Muscle layer of duodenum (tissue), 2 donors: ENCODE measurements around the gene APCDD1.

Source experiments
- H3K27ac ChIP-seq: one replicate; pipeline ENCODE4 v1.7.0; 2013; ENCODE audit warnings: mild to moderate bottlenecking, low read length
- H3K27me3 ChIP-seq: one replicate; pipeline ENCODE4 v1.7.0; 2013; ENCODE audit warnings: low read depth, mild to moderate bottlenecking, control low read depth, low read length
- H3K36me3 ChIP-seq, 2 donors: one replicate each; pipeline ENCODE4 v1.7.0; 2013; ENCODE audit warnings: low read length in 2 of 2, control low read depth in 1 of 2, mild to moderate bottlenecking in 1 of 2; ENCODE audit not compliant: insufficient read depth in 2 of 2, control insufficient read depth in 1 of 2
- H3K4me1 ChIP-seq, 2 donors: one replicate each; pipeline ENCODE4 v1.7.0; 2013; ENCODE audit warnings: low read length in 2 of 2, mild to moderate bottlenecking in 2 of 2, control low read depth in 1 of 2, moderate library complexity in 1 of 2; ENCODE audit not compliant: insufficient read depth in 2 of 2, control insufficient read depth in 1 of 2
- H3K4me3 ChIP-seq, 2 donors: one replicate each; pipeline ENCODE4 v1.7.0; 2013; ENCODE audit warnings: low read length in 2 of 2, low read depth in 1 of 2, mild to moderate bottlenecking in 1 of 2
- H3K9me3 ChIP-seq, 2 donors: one replicate each; pipeline ENCODE4 v1.7.0; 2013; ENCODE audit warnings: low read length in 2 of 2, control low read depth in 1 of 2, mild to moderate bottlenecking in 1 of 2; ENCODE audit not compliant: control insufficient read depth in 1 of 2
- donor health status: healthy.

The APCDD1 gene

DNA sequence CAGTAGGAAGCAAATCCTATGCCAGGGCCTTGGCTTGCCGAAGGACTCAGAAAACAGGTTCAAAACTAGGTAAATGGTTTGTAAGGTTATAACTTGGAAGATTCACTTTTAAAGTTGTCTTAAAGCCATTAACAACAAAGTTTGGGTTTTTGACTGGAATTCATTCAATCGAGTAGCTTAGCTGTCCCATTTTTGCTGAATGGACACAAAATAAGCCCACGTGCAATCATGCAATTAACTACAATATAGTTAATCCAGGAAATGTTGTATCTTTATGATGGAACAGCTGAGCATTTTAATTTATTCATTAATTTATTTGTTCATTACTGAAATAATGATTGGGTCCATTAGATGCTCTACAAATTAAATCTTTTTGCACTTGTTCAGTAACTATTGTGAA, 18.3 kb upstream of the APCDD1 start:
- no peak overlapping the region for H3K27ac ChIP-seq
- H3K4me3 ChIP-seq: no peak overlapping the region
- H3K9me3 ChIP-seq: no peaks in the 10 kb centered on the region
- no peaks in the 10 kb centered on the region for H3K4me1 ChIP-seq
- H3K36me3 ChIP-seq: no peaks in the 10 kb centered on the region
- no peaks in the 10 kb centered on the region for H3K27me3 ChIP-seq

DNA sequence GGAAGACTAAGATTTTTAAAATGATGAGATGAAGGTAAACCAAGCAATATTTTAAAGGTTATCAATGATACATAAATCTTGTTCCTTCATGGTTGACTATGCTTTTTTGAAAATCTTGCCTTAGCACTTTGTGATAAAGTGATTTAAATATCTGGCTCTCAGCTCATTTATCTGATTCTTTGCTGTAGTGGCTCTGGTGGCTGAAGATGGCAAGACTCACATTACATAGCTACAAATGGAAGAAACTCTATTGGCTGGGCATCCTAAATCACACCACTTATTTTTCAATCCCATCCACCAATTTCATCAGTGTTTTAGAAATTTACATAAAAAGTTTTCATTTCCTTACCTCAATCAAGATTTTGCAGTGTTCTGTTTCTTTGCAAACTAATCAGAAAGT, 16.6 kb upstream of the APCDD1 start:
- no peaks in the 10 kb centered on the region for H3K4me1 ChIP-seq
- no peaks in the 10 kb centered on the region for H3K36me3 ChIP-seq
- no peaks in the 10 kb centered on the region for H3K27me3 ChIP-seq
- H3K27ac ChIP-seq: no peak overlapping the region
- H3K4me3 ChIP-seq: no peak overlapping the region
- H3K9me3 ChIP-seq: no peaks in the 10 kb centered on the region

DNA sequence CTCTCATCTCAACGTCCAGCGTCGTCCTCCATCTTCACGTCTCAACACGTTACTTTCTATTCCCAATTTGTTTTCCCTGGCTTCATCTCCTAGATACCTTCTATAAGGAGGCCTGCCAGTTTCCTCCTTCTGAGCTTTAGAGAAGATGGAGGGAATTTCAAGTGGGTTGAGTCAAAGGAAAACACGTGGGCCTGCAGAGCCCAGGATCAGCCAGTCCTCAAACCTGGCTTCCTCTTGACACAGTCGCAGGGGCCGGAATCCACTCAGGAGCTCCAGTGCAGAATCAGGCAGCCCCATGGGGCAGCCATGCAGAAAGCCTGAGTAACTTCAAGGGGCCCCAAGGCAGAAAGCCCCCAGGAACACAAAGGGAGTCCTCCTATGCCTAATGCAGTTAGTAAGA, 14.5 kb upstream of the APCDD1 start:
- no peaks in the 10 kb centered on the region for H3K36me3 ChIP-seq
- no peak overlapping the region for H3K4me3 ChIP-seq
- no peaks in the 10 kb centered on the region for H3K9me3 ChIP-seq
- H3K4me1 ChIP-seq: no peaks in the 10 kb centered on the region
- H3K27ac ChIP-seq: no peak overlapping the region
- no peaks in the 10 kb centered on the region for H3K27me3 ChIP-seq

DNA sequence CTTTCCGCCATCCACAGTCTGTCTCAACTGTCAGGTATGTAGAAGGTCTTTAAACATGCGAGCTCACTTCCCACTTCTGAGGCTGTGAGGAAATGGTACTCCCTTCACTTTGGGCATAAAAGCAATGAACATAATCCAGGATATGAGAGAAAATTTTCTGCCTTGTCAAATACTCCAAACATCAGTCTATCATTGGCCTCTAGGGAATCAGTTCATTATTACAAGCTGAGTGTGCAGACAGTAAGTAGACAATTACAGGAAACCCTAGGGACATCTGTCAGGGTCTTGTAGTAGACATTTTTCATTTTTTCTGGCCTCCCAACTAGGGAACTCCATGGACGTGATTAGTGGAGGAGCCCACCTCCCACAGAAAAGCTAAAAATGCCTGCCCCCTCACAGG, 13.6 kb upstream of the APCDD1 start:
- H3K27me3 ChIP-seq: no peaks in the 10 kb centered on the region

DNA sequence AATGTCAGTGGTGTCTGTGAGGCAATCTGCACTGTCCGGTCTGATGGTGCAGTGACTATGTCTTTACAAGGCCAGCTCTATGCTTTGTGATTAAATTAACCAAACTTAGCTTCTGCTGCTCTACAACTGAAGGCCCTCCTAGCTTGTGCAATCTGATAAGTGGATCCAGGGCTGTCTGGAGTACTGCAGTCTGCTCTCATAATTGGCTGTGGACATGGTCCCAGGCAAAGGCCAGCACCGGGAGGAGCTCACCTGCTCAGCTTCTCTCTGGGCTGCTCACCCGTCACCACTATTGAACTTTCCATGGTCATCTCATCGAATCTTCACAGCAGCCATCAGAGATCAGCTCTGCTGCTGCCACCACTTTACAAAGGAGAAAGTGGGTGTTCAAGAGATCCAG, 13.0 kb upstream of the APCDD1 start:
- no peaks in the 10 kb centered on the region for H3K9me3 ChIP-seq
- no peak overlapping the region for H3K4me3 ChIP-seq
- H3K27me3 ChIP-seq: no peaks in the 10 kb centered on the region
- no peak overlapping the region for H3K27ac ChIP-seq
- no peaks in the 10 kb centered on the region for H3K4me1 ChIP-seq
- H3K36me3 ChIP-seq: no peaks in the 10 kb centered on the region

More for the DNA sequence above, 13.6 kb upstream of the APCDD1 start:
- H3K9me3 ChIP-seq: no peaks in the 10 kb centered on the region
- no peak overlapping the region for H3K4me3 ChIP-seq
- H3K27ac ChIP-seq: no peak overlapping the region
- no peaks in the 10 kb centered on the region for H3K36me3 ChIP-seq
- H3K4me1 ChIP-seq: no peaks in the 10 kb centered on the region

DNA sequence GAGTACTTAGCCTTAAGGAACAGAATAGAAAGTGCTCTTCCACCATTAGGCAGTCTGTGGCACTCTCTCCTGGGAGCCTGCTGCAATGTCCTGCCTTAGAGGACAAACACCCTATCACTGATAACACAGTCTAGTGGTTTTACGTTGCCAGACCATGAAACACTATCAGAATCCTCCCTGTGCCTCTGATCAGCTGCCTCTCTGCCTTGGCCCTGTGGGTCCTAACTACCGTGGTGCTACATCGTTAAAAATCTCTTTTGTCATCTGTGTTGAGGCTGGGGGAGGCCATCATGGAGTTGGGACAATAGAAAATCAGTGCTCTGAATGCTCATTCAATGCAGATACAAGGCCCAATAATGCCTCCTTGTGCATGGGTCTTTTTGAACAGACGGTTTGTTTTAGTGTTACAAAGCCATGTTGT, 11.9 kb upstream of the APCDD1 start:
- Histone ChIP-seq H3K27ac (no peak overlapping the region), H3K27me3 (no peaks in the 10 kb centered on the region), H3K9me3 (no peaks in the 10 kb centered on the region), H3K4me3 (no peak overlapping the region), H3K36me3 (no peaks in the 10 kb centered on the region), H3K4me1 (no peaks in the 10 kb centered on the region)

DNA sequence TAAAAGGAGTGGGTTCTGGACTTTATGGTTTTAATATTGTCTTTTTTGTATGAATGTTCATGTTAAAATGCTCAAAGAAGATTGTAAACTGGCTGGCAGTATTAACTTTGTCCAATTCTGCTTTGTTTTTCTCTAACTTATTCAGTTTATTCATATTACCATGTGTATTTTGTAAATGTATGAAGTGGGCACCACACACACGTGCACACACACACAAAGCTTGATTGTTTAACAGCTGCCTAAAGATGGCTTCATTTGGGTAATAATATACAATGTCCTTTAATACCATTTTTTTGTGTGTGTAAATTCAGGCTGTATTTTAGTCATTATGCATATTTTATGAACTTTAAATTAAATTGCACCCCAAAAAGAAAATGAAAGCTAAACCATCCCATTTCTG, 11.4 kb upstream of the APCDD1 start:
- H3K4me3 ChIP-seq: no peak overlapping the region
- no peaks in the 10 kb centered on the region for H3K9me3 ChIP-seq
- H3K27me3 ChIP-seq: no peaks in the 10 kb centered on the region
- no peaks in the 10 kb centered on the region for H3K36me3 ChIP-seq
- H3K4me1 ChIP-seq: no peaks in the 10 kb centered on the region
- no peak overlapping the region for H3K27ac ChIP-seq

DNA sequence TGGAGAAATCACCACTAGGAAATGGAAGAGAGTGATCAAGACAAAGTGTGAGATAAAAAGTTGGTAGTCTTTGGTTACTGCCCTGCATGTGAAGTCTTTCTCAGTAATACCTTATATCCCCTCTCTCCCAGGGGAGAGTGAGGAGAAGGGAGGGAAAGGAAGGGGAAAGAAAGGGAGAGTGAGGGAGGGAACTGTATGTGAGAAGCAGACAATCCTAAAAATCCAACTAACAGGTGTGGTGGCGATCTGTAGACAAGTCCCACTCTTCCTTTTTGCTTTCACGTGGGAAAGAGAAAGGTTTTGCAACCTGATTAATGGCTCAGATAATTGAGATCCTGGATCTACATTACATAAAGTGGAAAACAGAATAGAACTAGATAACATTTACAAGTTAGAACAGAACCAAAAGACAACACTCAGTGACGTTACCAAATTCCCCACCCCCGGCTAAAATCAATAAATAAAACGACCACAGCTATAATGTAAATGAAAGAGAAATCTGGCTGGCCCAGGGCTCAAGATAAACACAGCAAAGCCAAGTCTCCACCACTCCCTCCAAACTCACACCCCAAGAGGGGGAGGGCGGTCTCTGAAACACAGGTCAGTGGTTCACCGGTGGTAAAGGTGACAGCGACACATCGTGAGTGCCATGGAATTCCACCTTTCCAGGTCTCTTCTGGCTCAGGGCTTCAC, 10.0 kb upstream of the APCDD1 start:
- Histone ChIP-seq H3K4me3 (no peak overlapping the region), H3K9me3 (no peaks in the 10 kb centered on the region), H3K4me1 (no peaks in the 10 kb centered on the region), H3K36me3 (no peaks in the 10 kb centered on the region), H3K27ac (no peak overlapping the region), H3K27me3 (no peaks in the 10 kb centered on the region)

DNA sequence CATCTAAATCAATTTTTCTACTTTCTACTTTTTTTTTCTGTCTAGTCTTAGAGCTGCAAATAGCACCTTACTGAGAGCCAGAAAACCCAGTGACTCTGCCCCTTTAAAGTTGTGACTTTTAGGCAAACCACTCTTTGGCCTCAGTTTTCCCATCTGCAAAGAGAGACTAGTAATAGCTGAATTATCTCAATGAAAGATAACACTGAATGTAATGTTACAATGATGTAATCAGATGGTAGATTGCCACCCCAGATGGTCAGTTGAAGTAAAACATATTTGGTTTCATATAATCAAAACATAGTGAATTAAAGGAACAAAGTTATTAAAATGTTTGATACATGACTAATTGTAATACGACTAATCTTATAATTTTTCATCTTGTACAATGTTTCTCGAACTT, 5.0 kb upstream of the APCDD1 start:
- no peaks in the 10 kb centered on the region for H3K9me3 ChIP-seq
- H3K4me3 ChIP-seq: no peak overlapping the region
- H3K27ac ChIP-seq: no peak overlapping the region
- peaks cover 0 to 3% of the 10 kb centered on the region in 2 donors for H3K4me1 ChIP-seq
- H3K27me3 ChIP-seq: no peaks in the 10 kb centered on the region
- no peaks in the 10 kb centered on the region for H3K36me3 ChIP-seq

DNA sequence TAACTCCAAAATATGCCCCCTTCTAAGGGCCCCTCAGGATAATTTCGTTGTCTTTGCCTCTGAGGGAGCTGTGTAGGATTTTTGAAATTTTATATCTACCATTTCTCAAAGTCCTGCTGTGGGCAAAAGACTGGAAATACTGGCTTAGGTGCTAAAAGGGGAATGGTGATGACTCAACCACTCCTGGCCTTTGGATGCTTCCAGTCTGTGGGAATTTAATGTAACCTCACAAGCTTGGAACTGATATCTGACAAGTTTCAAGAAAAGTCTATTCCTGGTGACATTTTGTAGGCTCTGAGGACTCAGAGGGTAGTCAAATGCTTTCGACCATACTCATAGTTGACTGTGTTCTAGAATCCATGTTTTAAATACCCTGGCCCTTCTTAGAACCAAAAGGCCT, 3.4 kb upstream of the APCDD1 start:
- H3K27ac ChIP-seq: no peak overlapping the region
- no peaks in the 10 kb centered on the region for H3K9me3 ChIP-seq
- H3K27me3 ChIP-seq: no peaks in the 10 kb centered on the region
- H3K4me1 ChIP-seq: peaks cover 0 to 3% of the 10 kb centered on the region in 2 donors
- H3K36me3 ChIP-seq: no peaks in the 10 kb centered on the region
- H3K4me3 ChIP-seq: no peak overlapping the region

DNA sequence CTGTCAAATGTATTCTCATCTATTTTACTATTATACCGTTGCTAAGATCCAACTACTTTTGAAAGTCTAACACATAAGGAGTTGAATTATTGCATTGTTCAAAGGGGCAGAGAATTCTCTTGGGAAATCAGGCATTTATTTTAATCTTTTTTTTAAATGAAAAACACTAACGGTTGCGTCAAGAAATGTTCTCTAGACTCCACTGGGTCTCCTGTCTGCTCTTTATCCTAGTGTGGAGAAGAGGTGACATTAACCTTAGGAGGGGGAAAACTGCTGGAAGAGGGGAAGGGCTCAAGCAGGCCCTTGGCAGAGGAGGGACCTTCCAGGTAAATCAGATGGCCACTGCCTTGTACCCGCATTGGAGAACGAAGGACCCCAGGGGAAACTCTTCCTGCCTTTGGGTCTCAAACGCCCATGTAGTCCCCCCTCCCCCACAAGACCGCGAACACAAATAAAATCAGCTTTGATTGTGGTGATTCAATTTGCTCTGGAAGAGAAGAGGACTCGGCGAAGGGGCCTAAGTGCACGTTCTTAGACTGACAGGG, 1.1 kb upstream of the APCDD1 start:
- no peak overlapping the region for H3K4me3 ChIP-seq
- H3K36me3 ChIP-seq: no peaks in the 10 kb centered on the region
- peaks cover 0 to 3% of the 10 kb centered on the region in 2 donors for H3K4me1 ChIP-seq
- H3K27me3 ChIP-seq: no peaks in the 10 kb centered on the region
- H3K27ac ChIP-seq: no peak overlapping the region
- no peaks in the 10 kb centered on the region for H3K9me3 ChIP-seq
